GM12801 (cell line): ENCODE data around the gene RNF126.

Source experiments
- CTCF ChIP-seq: IDR thresholded peaks from one replicate; pipeline ENCODE4 v1.5.1; 2011; ENCODE audit warnings: control low read depth; ENCODE audit not compliant: insufficient read length; ENCODE audit errors: extremely low read depth

Gene RNF126

DNA sequence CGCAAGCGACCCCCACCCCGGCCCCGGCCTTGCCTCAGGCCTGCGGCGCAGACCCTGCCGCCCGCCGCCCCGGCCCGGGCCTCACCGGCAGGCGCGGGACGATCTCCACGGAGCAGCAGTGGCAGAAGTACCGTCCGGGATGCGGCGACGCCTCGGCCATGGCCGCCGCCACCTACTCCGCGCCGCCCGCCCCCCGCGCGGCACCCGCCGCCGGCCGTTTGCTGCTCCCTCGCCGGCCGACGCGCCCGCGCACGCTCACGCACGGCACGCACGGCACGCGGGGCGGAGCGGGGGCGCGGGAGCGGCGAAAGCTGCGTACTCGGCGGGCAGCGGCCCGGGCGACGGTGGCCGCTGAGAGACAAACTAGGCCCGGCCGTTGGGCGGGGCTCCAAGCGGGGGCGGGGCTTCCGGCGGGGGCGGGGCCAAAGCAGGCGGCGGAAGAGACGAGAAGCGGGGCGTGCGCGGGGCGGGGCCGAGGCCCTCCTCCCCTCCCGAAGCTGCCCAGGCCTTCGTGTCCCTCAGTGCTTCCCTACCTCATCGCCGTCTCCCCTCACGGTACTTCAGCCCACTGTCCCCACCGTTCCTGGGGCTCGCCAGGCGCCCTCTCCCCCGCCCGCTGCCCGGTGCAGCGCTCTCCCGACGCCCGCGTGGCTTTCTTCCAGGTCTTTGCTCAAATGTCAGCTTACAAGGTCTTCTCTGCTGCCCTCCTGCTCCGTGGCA, at the start of gene RNF126:
Gene RNF126 (minus strand): TSS at position 253 of the 720 bp plus-strand sequence. CDS start 93 bp downstream, at position 160.
- TF ChIP-seq CTCF = no peak

DNA sequence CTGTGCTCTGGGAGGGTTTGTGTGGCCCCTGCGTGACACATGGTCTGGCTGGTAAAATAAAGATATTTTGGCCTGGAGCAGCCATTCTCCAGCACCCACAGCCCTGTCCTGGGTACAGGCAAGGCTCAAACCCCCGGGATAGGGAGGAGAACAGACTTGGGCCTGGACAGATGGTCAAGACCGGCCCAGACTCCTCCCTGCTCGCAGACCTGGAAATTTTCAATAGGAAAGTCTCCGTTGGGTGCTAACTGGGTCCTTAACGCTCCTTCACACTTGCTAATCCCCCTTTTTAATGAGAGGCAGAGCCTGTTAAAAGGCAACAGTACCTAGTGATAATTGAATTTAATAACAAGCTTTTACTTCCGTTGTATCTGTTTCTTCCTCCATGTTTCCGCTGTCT, 48.2 kb upstream of the RNF126 start:
- no peak for TF ChIP-seq CTCF

DNA sequence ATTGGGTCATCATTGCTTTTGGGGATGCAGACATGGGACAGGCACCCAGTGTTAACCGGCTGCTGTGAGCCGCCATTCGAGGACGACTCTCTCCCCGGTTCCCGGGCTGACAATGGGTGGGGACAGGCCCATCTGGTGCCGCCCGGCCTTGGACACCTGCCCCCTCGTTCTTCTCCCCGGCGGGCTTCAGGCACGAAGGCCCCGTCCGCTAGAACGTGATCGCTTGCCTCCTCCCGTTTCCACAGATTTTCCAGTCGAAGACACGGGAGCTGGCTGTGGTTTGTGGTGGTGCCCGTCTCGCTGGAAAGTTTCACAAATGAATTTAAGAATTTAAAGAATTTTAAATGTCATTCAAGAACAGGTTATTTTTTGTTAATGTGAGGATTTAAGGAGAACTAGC, 47.8 kb upstream of the RNF126 start:
- no peak for TF ChIP-seq CTCF

GRCh38 chr19:709965-710571, 47.1 kb upstream of the RNF126 start:
- no peak for TF ChIP-seq CTCF

DNA sequence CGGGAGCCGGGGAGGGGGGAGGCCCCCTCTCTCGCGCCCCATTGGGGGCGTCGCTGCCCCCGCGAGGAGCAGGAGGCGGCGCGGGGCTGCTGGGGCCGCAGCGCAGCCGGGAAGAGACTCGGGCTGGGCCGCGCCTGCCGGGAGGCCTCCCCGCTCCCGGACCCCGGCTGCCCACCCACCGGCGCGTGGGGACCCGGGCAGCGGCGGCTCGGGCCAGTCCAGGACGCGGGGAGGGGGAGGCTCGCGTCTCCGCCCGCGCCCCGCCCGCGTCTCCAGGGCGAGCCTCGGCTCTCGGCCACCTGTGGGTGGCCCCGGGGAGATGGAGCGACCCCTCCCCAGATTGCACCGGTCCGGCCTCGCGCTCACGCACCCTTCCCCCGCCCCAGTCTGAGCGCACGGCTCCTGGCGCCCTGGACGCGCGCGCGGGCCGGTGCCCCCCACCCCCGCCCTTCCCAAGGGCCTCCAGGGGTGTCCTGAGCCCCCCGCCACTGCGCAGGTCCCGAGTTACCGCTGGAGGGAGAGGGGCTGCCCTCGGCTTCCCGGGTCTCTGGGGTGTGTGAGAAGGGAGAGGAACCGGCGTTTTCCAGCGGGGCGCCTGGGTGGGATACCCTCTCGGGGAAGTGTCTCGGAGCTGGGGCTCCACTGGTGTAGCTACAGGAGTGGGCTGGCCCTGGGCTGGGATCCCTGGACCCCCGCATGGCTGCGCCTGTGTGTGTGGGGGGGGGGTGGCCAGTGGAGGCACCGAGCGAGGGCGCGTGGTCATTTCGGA, 46.4 kb upstream of the RNF126 start:
- no peak for TF ChIP-seq CTCF

GRCh38 chr19:708154-709143, 45.4 kb upstream of the RNF126 start, which contains the start of gene PALM:
Gene PALM (plus strand): TSS chr19:708935. CDS start chr19:709147, 212 bp downstream.
- no peak for TF ChIP-seq CTCF

DNA sequence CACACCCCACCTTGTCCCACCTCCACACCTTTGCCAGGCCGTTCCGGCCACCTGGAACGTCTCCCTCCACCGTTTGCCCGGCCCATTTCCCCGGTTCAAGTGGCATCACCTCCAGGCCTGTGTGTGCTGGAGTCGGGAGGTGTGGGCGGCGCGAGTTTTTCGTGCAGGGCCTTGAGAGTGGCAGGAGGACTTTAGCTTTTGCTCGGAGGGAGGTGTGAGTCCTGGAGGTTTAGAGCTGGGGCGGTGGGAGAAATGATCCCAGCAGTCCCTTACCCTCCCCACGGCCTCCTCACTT, 41.4 kb upstream of the RNF126 start:
- TF ChIP-seq CTCF = no peak
